ENCODE data around the gene GPR18.

Gene GPR18

GRCh38 chr13:99258210-99258860 lies at the start of gene GPR18:
Gene GPR18 (minus strand): TSS chr13:99258379. CDS start chr13:99255872, 2,507 bp downstream.
- H3K9me3 ChIP-seq: no peaks in the 10 kb centered on the region
- H3K4me1 ChIP-seq: peaks cover 94% of the 10 kb centered on the region
- H3K27ac ChIP-seq: peak within 1 kb of the TSS; percentile 74
- peak within 1 kb of the TSS; percentile 71 for H3K9ac ChIP-seq
- peaks cover 37% of the 10 kb centered on the region for H3K36me3 ChIP-seq
- no peaks in the 10 kb centered on the region for H3K27me3 ChIP-seq
- peak within 1 kb of the TSS; percentile 51 for H3K4me3 ChIP-seq
- H3K4me2 ChIP-seq: peak within 1 kb of the TSS; percentile 73
- TF ChIP-seq Cebpa-rat (IDR thresholded peaks at IDR 0.05): no peak
- peaks cover 6% of the 10 kb centered on the region for H4K20me1 ChIP-seq

- H3K27ac ChIP-seq: no peak overlapping the region
- H4K20me1 ChIP-seq: peaks cover 72% of the 10 kb centered on the region
- H3K36me3 ChIP-seq: peaks cover 64% of the 10 kb centered on the region
- TF ChIP-seq Cebpa-rat (IDR thresholded peaks at IDR 0.05): no peak
- no peak overlapping the region for H3K4me3 ChIP-seq
- no peaks in the 10 kb centered on the region for H3K27me3 ChIP-seq
- H3K9ac ChIP-seq: no peak overlapping the region
- no peak overlapping the region for H3K4me2 ChIP-seq
- peaks cover 8% of the 10 kb centered on the region; the same call in 1 of the 2 replicates for H3K9me3 ChIP-seq
- H3K4me1 ChIP-seq: no peaks in the 10 kb centered on the region
Observed at GRCh38 chr13:99307648-99308339, 49.6 kb upstream of the GPR18 start.

- Histone ChIP-seq H3K4me2 (no peak within 1 kb of the TSS), H3K27me3 (no peaks in the 10 kb centered on the region), H3K9me3 (peaks cover 8% of the 10 kb centered on the region; the same call in 1 of the 2 replicates), H4K20me1 (peaks cover 72% of the 10 kb centered on the region), H3K27ac (no peak within 1 kb of the TSS), H3K36me3 (peaks cover 64% of the 10 kb centered on the region), H3K4me3 (no peak within 1 kb of the TSS), H3K4me1 (no peaks in the 10 kb centered on the region), H3K9ac (no peak within 1 kb of the TSS)
- TF ChIP-seq Cebpa-rat (IDR thresholded peaks at IDR 0.05): no peak
Observed at GRCh38 chr13:99307247-99307646, 49.1 kb upstream of the GPR18 start, which contains the start of gene GPR183. Gene GPR183 (minus strand): TSS chr13:99307399. CDS start chr13:99296145, 11,254 bp downstream.

- Histone ChIP-seq H4K20me1 (peaks cover 72% of the 10 kb centered on the region), H3K4me3 (no peak overlapping the region), H3K4me1 (no peaks in the 10 kb centered on the region), H3K27me3 (no peaks in the 10 kb centered on the region), H3K4me2 (no peak overlapping the region), H3K36me3 (peaks cover 67% of the 10 kb centered on the region), H3K27ac (no peak overlapping the region), H3K9ac (no peak overlapping the region), H3K9me3 (peaks cover 8% of the 10 kb centered on the region; the same call in 1 of the 2 replicates)
- TF ChIP-seq Cebpa-rat (IDR thresholded peaks at IDR 0.05): no peak
Observed at GRCh38 chr13:99305566-99305965, 47.4 kb upstream of the GPR18 start.

- H3K4me1 ChIP-seq: no peaks in the 10 kb centered on the region
- H3K27ac ChIP-seq: no peak overlapping the region
- TF ChIP-seq Cebpa-rat (IDR thresholded peaks at IDR 0.05): no peak
- peaks cover 68% of the 10 kb centered on the region for H3K36me3 ChIP-seq
- no peak overlapping the region for H3K9ac ChIP-seq
- H3K4me3 ChIP-seq: no peak overlapping the region
- no peaks in the 10 kb centered on the region; the same call in 1 of the 2 replicates for H3K27me3 ChIP-seq
- H3K4me2 ChIP-seq: no peak overlapping the region
- peaks cover 8% of the 10 kb centered on the region; the same call in 1 of the 2 replicates for H3K9me3 ChIP-seq
- H4K20me1 ChIP-seq: peaks cover 72% of the 10 kb centered on the region
Observed at GRCh38 chr13:99305158-99305557, 47.0 kb upstream of the GPR18 start.

GRCh38 chr13:99304541-99304940 lies 46.4 kb upstream of the GPR18 start:
- no peak overlapping the region for H3K27ac ChIP-seq
- TF ChIP-seq Cebpa-rat (IDR thresholded peaks at IDR 0.05): no peak
- H3K36me3 ChIP-seq: peaks cover 66% of the 10 kb centered on the region
- no peak overlapping the region for H3K4me2 ChIP-seq
- no peaks in the 10 kb centered on the region; the same call in 1 of the 2 replicates for H3K27me3 ChIP-seq
- H3K4me3 ChIP-seq: no peak overlapping the region
- no peaks in the 10 kb centered on the region for H3K4me1 ChIP-seq
- peaks cover 8% of the 10 kb centered on the region; the same call in 1 of the 2 replicates for H3K9me3 ChIP-seq
- H3K9ac ChIP-seq: no peak overlapping the region
- peaks cover 72% of the 10 kb centered on the region for H4K20me1 ChIP-seq

GRCh38 chr13:99303863-99304521 lies 45.8 kb upstream of the GPR18 start:
- Histone ChIP-seq H3K27me3 (no peaks in the 10 kb centered on the region; the same call in 1 of the 2 replicates), H4K20me1 (peaks cover 76% of the 10 kb centered on the region), H3K36me3 (peaks cover 63% of the 10 kb centered on the region), H3K9me3 (peaks cover 8% of the 10 kb centered on the region; the same call in 1 of the 2 replicates), H3K4me3 (no peak overlapping the region), H3K4me2 (no peak overlapping the region), H3K9ac (no peak overlapping the region), H3K27ac (no peak overlapping the region), H3K4me1 (no peaks in the 10 kb centered on the region)
- TF ChIP-seq Cebpa-rat (IDR thresholded peaks at IDR 0.05): no peak

- peaks cover 1% of the 10 kb centered on the region; the same call in 1 of the 2 replicates for H3K9me3 ChIP-seq
- no peak overlapping the region for H3K4me2 ChIP-seq
- H3K4me3 ChIP-seq: no peak overlapping the region
- no peak overlapping the region for H3K9ac ChIP-seq
- peaks cover 87% of the 10 kb centered on the region for H4K20me1 ChIP-seq
- no peak overlapping the region for H3K27ac ChIP-seq
- no peaks in the 10 kb centered on the region for H3K4me1 ChIP-seq
- H3K27me3 ChIP-seq: no peaks in the 10 kb centered on the region; the same call in 1 of the 2 replicates
- H3K36me3 ChIP-seq: peaks cover 51% of the 10 kb centered on the region
- TF ChIP-seq Cebpa-rat (IDR thresholded peaks at IDR 0.05): no peak
Observed at GRCh38 chr13:99302637-99303505, 44.7 kb upstream of the GPR18 start.
